HepG2 (cell line): ENCODE data around the gene SYP. TPM values are rescaled to one million over a fixed set of nuclear protein-coding genes. Genes with fewer than 3 reads are reported as not detected.

Experiments used
- ATAC-seq: fragments of 200-7000 bp; cut with Tn5 transposase; 3 replicates; pipeline ENCODE4 v1.9.1; 2020; ENCODE audit warnings: mild to moderate bottlenecking, moderate library complexity
- BruUV-seq: library from RNA; stranded (reverse); fragments of 400-500 nt; replicated peaks from 2 replicates; lab custom pipeline; 2021; lab: Mats Ljungman, UMichigan
- CTCF ChIA-PET: fragments of 300-600 bp; formaldehyde crosslinking; extraction: SDS; loops from one replicate; lab custom pipeline; 2021; ENCODE audit warnings: low total read pairs, inconsistent platforms, low intra/inter-chr PET ratio; lab: Yijun Ruan, JAX
- POLR2A ChIA-PET: fragments of 350-600 bp; sonication (Branson Sonifier 250); formaldehyde crosslinking; loops from one replicate; lab custom pipeline; 2020; ENCODE audit warnings: antibody characterized with exemption, inconsistent platforms; lab: Yijun Ruan, JAX
- DNase-seq: peaks from one replicate; pipeline ENCODE4 v3.0.0-alpha.2; 2015; ENCODE audit warnings: low spot score
- FAIRE-seq: peaks from 3 replicates; lab custom pipeline; 2011; peaks lifted over from hg19 to GRCh38; lab: Jason Lieb, UNC
- H2AFZ ChIP-seq: one replicate; pipeline ENCODE4 v1.6.1; 2011; ENCODE audit warnings: low read length, inconsistent platforms
- H3K27ac ChIP-seq: fragments of 300-600 bp; 3 replicates; pipeline ENCODE4 v1.8.0; 2011; ENCODE audit warnings: mixed run types, mild to moderate bottlenecking, mixed read lengths, low read length, inconsistent platforms; ENCODE audit not compliant: insufficient read depth; ENCODE audit errors: extremely low read length
- H3K27me3 ChIP-seq, 2 experiments: fragments of 200-600 bp in 1 of 2; 2 replicates in 1 of 2; 3 replicates in 1 of 2; pipeline versions ENCODE4 v1.6.0 to v1.8.0; 2011; ENCODE audit warnings: low read length in 2 of 2, mild to moderate bottlenecking in 2 of 2, moderate library complexity in 2 of 2, inconsistent platforms in 1 of 2; ENCODE audit not compliant: insufficient read depth in 2 of 2, control insufficient read depth in 1 of 2
- H3K36me3 ChIP-seq, 2 experiments: fragments of 200-600 bp in 1 of 2; replicated peaks in 1 of 2; 2 replicates in 1 of 2; 3 replicates in 1 of 2; pipeline versions ENCODE4 v1.5.1 to v1.8.0; 2011; ENCODE audit warnings: low read length in 2 of 2, inconsistent platforms in 1 of 2; ENCODE audit not compliant: insufficient read depth in 2 of 2, control insufficient read depth in 1 of 2
- H3K4me1 ChIP-seq: 2 replicates; pipeline ENCODE4 v1.5.1; 2012; ENCODE audit warnings: low read length, inconsistent platforms; ENCODE audit not compliant: insufficient read depth
- H3K4me2 ChIP-seq: 2 replicates; pipeline ENCODE4 v1.6.0; 2011; ENCODE audit warnings: low read depth, low read length, inconsistent platforms
- H3K4me3 ChIP-seq, 3 experiments: fragments of 200-600 bp in 1 of 3; sonication (generic), shearing (Covaris generic) in 1 of 3; replicated peaks in 1 of 3; 2 replicates each; pipeline ENCODE4 v1.5.1; 2011 to 2016; ENCODE audit warnings: low read length in 3 of 3, inconsistent platforms in 2 of 3, low read depth in 2 of 3, mild to moderate bottlenecking in 2 of 3, control low read depth in 1 of 3, mixed read lengths in 1 of 3; ENCODE audit not compliant: insufficient read depth in 1 of 3
- H3K79me2 ChIP-seq: one replicate; pipeline ENCODE4 v1.6.1; 2011; ENCODE audit warnings: low read length, inconsistent platforms; ENCODE audit not compliant: insufficient read depth
- H3K9ac ChIP-seq: 2 replicates; pipeline ENCODE4 v1.6.0; 2011; ENCODE audit warnings: mild to moderate bottlenecking, low read depth, low read length, inconsistent platforms; ENCODE audit not compliant: insufficient read depth
- H3K9me3 ChIP-seq: 2 replicates; pipeline ENCODE4 v1.5.1; 2012; ENCODE audit warnings: mild to moderate bottlenecking, low read length
- H4K20me1 ChIP-seq: 2 replicates; pipeline ENCODE4 v1.6.0; 2011; ENCODE audit warnings: inconsistent platforms, mild to moderate bottlenecking, low read length, moderate library complexity; ENCODE audit not compliant: insufficient read depth
- AGO2 ChIP-seq: fragments of 200-400 bp; formaldehyde crosslinking; optimal IDR thresholded peaks from 2 replicates; pipeline ENCODE3; 2017; ENCODE audit warnings: mild to moderate bottlenecking, low read depth, low read length, moderate library complexity
- ASH2L ChIP-seq: fragments of 300-600, 200-600 bp; sonication (generic); IDR thresholded peaks from 2 replicates; pipeline ENCODE4 v1.7.0; 2017; ENCODE audit warnings: low read depth, mild to moderate bottlenecking, moderate library complexity, mixed read lengths, low read length; ENCODE audit not compliant: insufficient read length
- PRMT3 ChIP-seq: sonication (generic); formaldehyde crosslinking; IDR thresholded peaks from 2 replicates; pipeline ENCODE4 v1.8.1; 2022; ENCODE audit warnings: low read depth, mild to moderate bottlenecking, moderate library complexity, missing genetic modification reagents, borderline replicate concordance
- U2AF1 ChIP-seq: fragments of 200-400 bp; formaldehyde crosslinking; optimal IDR thresholded peaks from 2 replicates; pipeline ENCODE3; 2017; ENCODE audit warnings: mild to moderate bottlenecking, low read depth, low read length
- ZBTB33 ChIP-seq: sonication (generic); formaldehyde crosslinking; IDR thresholded peaks from 2 replicates; pipeline ENCODE4 v1.4.0; 2020; ENCODE audit warnings: missing genetic modification reagents
- ZNF629 ChIP-seq: sonication (generic); formaldehyde crosslinking; conservative IDR thresholded peaks from 2 replicates; pipeline ENCODE4 v1.5.0; 2020; ENCODE audit warnings: missing genetic modification reagents
- WGBS: methylation state at CpG from one replicate; pipeline ENCODE4 v1.1.6; 2017; ENCODE audit warnings: low lambda C conversion rate; 5-methylcytosine and 5-hydroxymethylcytosine counted together
- in situ Hi-C: cut with HindIII; loops from 2 replicates; pipeline ENCODE4 v1.10.0; 2017; ENCODE audit warnings: low pct_unique_long_range_greater_than_20kb; ENCODE audit not compliant: extremely low pct_ligation_motif_present
- intact Hi-C: fragments of 100-400 bp; cut with micrococcal nuclease; formaldehyde crosslinking; loops from one replicate; pipeline ENCODE4 v1.10.0; 2022; ENCODE audit not compliant: unreplicated experiment
- polyA plus RNA-seq, 8 experiments: library from polyadenylated mRNA; depleted of rRNA in 3 of 8; stranded (reverse) in 7 of 8; unstranded in 1 of 8; fragments of >200 nt; fragmentation: Illumina TruSeq in 4 of 8; extraction: Trizol in 4 of 8; gene quantifications; 2 replicates each; pipeline versions ENCODE4 v1.2.1 to v1.2.3, GENCODE V29; 2011 to 2016; ENCODE audit warnings: low read depth in 4 of 8, missing spikeins in 1 of 8, mixed read lengths in 1 of 8; ENCODE audit not compliant: insufficient read depth in 1 of 8
- total RNA-seq, 5 experiments: library from RNA; depleted of rRNA; stranded (reverse); fragments of >200 nt; fragmentation: Illumina TruSeq; extraction: Trizol; gene quantifications; 2 replicates each; pipeline ENCODE4 v1.2.3, GENCODE V29; 2016; ENCODE audit warnings: low read depth in 1 of 5
- TF ChIP-seq, protein P1 (sequence below): sonication (generic); formaldehyde crosslinking; IDR thresholded peaks from 2 replicates; pipeline ENCODE4 v1.4.0; 2020; ENCODE audit warnings: missing genetic modification reagents

Gene SYP
- total and polyA plus RNA-seq, 2 of the 13 experiments (the other 11 are each of a cell fraction or from before 2014, with no cell fraction given), result 2.0 to 2.5 TPM

- intact Hi-C loops, result no loop called here
- POLR2A ChIA-PET, result interaction anchor here (0.7 kb wide), 1 partner anchor 20 kb away, joined by 3 read pairs; no protein-coding TSS in a partner anchor
- in situ Hi-C loops, result no loop called here
- CTCF ChIA-PET, result no interaction called here
- Histone ChIP-seq H3K9ac (no peak overlapping the region), H3K4me3 (no peak overlapping the region), H3K79me2 (no peaks in the 10 kb centered on the region), H3K4me2 (no peak overlapping the region), H3K9me3 (no peaks in the 10 kb centered on the region), H3K27me3 (no peaks in the 10 kb centered on the region), H3K36me3 (no peaks in the 10 kb centered on the region), H3K27ac (no peak overlapping the region), H3K4me1 (peaks cover 26% of the 10 kb centered on the region; the same call in 1 of the 2 replicates), H4K20me1 (no peaks in the 10 kb centered on the region), H2AFZ (no peak overlapping the region)
- DNase-seq (no peak), FAIRE-seq (peak; percentile 48), ATAC-seq (no peak)
- no TSS peak for BruUV-seq
- TF ChIP-seq ZNF629 (CRISPR knock-in tag), result peak; percentile 79
- TF ChIP-seq ASH2L, result no peak
- 91% methylated on average over 3 of the region's 3 CpGs for whole genome bisulfite sequencing
These were observed 32.3 kb downstream of the SYP start for GRCh38 chrX:49167740-49168108.

DNA sequence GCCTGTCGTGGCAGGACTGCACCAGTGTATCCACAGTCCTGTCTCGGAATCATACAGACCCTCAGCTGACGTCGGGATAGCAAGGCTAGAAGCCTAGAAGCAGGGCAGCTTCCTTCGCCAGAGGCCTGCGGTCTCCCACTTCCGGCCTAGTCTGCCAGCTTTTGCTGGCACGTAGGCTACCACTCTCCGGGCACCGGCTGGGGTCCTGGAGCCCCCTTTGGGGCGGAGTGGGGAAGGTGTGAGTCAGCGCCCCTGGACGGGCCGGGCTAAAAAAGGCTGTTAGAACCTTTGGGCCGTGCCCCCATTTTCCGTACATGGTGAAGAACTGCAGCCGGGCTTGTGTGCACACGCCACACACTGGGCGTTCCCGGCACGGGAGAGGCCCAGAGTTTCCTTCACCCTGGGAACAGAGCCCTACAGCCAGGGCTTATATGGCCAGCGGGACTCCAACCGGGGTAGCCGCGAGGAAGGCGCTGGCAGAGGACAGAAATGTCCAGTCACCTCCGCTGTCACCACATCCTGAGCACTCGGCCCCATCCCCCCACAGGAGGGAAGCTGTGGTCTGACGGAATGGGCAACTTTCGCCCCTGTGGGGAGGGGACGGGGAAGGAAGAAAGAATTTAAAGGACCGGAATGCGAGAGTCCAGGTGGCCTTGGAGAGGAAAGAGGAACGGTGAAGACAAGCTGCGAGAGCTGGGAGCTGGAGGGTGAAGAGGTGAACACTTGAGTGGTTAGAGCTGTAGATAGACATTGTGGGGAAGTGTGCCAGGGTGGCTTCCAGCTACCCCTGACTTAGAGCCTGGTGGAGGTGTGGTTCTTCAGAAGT, 32.9 kb downstream of the SYP start:
- no peaks in the 10 kb centered on the region for H3K9me3 ChIP-seq
- POLR2A ChIA-PET, result no interaction called here
- no peaks in the 10 kb centered on the region for H3K27me3 ChIP-seq
- intact Hi-C loops, result no loop called here
- no TSS peak for BruUV-seq
- no peaks in the 10 kb centered on the region for H3K36me3 ChIP-seq
- H2AFZ ChIP-seq, result no peak overlapping the region
- TF ChIP-seq U2AF1 (no peak), ZBTB33 (CRISPR knock-in tag) (peak; percentile 78; the same call in 1 of the 2 replicates), PRMT3 (CRISPR knock-in tag) (no peak), AGO2 (no peak)
- TF ChIP-seq, protein P1, sequence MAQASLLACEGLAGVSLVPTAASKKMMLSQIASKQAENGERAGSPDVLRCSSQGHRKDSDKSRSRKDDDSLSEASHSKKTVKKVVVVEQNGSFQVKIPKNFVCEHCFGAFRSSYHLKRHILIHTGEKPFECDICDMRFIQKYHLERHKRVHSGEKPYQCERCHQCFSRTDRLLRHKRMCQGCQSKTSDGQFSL, result no peak
- TF ChIP-seq, all 625 proteins: peak for 1
- Histone ChIP-seq H3K79me2 (no peaks in the 10 kb centered on the region), H3K4me1 (peaks cover 28% of the 10 kb centered on the region; the same call in 1 of the 2 replicates), H3K27ac (no peak overlapping the region), H4K20me1 (no peaks in the 10 kb centered on the region), H3K9ac (no peak overlapping the region), H3K4me2 (no peak overlapping the region), H3K4me3 (no peak overlapping the region)
- in situ Hi-C loops, result no loop called here
- DNase-seq (no peak), ATAC-seq (no peak), FAIRE-seq (no peak)
- CTCF ChIA-PET, result no interaction called here
- 83% methylated on average over 17 of the region's 35 CpGs for WGBS
